Measurements from ENCODE around the gene CELF5.

The CELF5 gene

DNA sequence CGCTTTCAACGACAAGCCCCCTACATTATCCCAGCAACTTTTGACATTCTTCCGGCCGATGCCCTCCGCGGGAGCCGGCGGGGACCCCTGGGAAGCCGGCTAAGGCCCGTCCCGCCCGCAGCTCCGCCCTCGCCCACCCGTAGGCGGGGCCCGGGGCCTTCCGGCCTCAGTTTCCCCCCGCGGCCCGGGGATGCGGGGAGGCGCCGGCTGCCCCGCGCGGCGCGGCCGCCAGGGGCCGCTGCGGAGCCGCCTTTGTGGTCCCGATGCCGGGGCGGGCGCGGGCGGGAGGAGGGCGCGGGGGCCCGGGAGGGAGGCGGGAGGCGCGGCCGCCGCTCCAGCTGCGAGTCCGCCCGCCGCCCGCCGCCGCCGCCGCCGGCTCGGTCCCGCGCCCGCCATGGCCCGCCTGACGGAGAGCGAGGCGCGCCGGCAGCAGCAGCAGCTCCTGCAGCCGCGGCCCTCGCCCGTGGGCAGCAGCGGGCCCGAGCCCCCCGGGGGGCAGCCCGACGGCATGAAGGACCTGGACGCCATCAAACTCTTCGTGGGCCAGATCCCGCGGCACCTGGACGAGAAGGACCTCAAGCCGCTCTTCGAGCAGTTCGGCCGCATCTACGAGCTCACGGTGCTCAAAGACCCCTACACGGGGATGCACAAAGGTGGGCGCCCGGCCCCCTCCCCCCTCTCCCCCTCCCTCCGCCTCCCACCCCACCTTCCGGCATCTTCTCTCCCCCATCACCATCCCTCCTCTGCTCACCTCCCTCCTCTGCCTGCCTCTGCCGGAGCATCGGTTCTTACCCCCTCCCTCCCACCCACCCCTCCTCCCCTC is at the start of gene CELF5:
Gene CELF5 (plus strand): TSS at position 316 of the 823 bp plus-strand sequence. CDS start 79 bp downstream, at position 395.
- no peak for DNase-seq

- no peak for DNase-seq
Observed at GRCh38 chr19:3175781-3176714, 48.4 kb upstream of the CELF5 start.

GRCh38 chr19:3176715-3177501 is 47.6 kb upstream of the CELF5 start:
- no peak for DNase-seq

DNA sequence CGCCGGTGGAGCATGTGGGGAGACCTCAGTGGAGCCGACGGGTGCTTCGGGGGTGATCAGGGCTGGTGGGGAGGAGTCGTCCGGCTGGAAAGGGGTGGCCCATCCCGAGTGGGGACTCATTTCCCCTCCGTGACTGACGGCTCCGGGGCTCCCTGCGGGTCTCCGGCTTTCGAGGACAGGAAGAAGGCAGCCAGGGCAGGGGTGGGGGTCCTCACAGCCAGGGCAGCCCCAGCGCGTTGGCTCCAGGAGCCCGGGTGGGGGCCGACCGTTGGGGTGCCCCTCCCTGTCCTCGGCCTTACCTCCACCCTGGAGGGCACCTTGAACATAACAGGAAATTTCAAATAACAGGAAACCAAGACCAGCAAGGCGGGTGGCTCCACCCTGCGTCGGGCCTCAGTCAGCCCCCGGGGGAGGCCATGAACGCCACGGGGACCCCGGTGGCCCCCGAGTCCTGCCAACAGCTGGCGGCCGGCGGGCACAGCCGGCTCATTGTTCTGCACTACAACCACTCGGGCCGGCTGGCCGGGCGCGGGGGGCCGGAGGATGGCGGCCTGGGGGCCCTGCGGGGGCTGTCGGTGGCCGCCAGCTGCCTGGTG is 46.0 kb upstream of the CELF5 start, which contains the start of gene S1PR4:
Gene S1PR4 (plus strand): TSS at position 393 of the 596 bp plus-strand sequence. CDS start 24 bp downstream, at position 417.
- no peak for DNase-seq

DNA sequence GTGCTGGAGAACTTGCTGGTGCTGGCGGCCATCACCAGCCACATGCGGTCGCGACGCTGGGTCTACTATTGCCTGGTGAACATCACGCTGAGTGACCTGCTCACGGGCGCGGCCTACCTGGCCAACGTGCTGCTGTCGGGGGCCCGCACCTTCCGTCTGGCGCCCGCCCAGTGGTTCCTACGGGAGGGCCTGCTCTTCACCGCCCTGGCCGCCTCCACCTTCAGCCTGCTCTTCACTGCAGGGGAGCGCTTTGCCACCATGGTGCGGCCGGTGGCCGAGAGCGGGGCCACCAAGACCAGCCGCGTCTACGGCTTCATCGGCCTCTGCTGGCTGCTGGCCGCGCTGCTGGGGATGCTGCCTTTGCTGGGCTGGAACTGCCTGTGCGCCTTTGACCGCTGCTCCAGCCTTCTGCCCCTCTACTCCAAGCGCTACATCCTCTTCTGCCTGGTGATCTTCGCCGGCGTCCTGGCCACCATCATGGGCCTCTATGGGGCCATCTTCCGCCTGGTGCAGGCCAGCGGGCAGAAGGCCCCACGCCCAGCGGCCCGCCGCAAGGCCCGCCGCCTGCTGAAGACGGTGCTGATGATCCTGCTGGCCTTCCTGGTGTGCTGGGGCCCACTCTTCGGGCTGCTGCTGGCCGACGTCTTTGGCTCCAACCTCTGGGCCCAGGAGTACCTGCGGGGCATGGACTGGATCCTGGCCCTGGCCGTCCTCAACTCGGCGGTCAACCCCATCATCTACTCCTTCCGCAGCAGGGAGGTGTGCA is 45.3 kb upstream of the CELF5 start:
- DNase-seq, result no peak

- no peak for DNase-seq
Observed at GRCh38 chr19:3179739-3180293, 44.6 kb upstream of the CELF5 start.

DNA sequence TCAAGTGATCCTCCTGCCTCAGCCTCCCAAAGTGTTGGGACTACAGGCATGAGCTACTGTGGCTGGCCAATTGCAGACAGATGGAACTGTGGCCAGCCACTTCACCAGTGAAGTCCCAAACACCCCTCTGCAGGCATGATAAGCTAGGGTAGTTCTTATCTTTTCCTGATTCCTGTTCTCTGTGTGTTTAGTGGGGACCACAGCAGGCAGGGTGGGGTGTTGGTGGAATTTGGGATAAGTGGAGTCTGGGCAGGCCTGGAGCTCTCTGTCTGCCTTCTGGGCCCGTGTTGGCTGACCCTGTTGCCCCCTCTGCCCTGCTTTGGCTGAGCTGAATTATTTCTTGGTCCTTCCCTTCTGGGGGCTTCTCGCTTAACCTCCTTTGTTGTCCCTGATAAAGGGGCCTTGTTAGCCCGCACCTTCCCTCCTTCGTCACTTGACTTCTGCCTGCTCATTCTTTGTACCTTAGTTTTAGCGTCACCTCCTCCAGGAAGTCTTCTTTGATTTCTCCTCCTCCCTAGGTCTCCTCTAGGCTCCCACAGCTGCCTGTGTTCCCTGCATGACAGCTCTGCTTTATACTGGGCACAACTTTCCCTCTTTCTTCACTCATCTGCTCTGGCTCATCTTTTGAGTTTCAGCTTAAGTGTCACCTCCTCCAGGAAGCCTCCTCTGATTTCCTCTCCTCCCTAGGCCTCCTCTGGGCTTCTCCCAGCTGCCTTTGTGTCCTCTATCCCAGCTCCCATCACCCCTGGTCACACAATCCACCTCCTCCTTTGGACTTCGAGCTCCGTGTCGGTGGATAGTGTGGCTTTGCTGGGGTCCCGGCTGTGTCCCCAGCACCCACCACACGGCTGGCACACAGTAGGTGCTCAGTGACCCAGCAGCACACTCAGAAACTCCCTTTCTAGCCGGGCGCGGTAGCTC is 40.5 kb upstream of the CELF5 start:
- no peak for DNase-seq

GRCh38 chr19:3184847-3185460 is 39.5 kb upstream of the CELF5 start:
- DNase-seq, result peak; percentile 81

- peak; percentile 92 for DNase-seq
Observed at GRCh38 chr19:3185461-3186159, 38.9 kb upstream of the CELF5 start, which contains the start of gene NCLN. NCLN (plus strand) TSS chr19:3185930; CDS start chr19:3186031, 101 bp downstream.

DNA sequence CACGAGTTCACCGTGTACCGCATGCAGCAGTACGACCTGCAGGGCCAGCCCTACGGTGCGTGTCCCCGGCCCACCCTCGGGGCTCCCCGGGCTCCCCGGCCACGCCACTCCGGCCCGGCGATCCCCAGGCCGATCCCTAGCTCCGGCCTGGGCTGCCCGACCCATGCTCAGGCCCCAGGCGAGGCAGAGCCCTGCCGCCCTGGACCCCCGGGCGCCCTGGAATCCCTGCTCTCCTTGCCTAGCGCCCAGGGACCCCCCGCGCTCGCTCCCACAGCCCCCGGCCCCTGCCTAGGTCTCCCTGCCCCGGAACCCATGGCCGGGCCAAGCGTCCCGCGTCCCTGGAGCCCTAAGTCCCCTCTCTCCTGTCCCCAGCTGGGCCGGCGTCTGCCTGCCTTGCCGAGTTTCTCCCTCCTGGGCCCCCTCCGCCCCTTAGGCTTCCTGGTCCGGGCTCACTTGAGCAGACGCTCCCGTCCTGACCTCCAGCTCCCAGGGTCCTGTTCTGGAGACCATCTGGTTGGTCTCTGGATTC is 38.2 kb upstream of the CELF5 start:
- no peak for DNase-seq

DNA sequence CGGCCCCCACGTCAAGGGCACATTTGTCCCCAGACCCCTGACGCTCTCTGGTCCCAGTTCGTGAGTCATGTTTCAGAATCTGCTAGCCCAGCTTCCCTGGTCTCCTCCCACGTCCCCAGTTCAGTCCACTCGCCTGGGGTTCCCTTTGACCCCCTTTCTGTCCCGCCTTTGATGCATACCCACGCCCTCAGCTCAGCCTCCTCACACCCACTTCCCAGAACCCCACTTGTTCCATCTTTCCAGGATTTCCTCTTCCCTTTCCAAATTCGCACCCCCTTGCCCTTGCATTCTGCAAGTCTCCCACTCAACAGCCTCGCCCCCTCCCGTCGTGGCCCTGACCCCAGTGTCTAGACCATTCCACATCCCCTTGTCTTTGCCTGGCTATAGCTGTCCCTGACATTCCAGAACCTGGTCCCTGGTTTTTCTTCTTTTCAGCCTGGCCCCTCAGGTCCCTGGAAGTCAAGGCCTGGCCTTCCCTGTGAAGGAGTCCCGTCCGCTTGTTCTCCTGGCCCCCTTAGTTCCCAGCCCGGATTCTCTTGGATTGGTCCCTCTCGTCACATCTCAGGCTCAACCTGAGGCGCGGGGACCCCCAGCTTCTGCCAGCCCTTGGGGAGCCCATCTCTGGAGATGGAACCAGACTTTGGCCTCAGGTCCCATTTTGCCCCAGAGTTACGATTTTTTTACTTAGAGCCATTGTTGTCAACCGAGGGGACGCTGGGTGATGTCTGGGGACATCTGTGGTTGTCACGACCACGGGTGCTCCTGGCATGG is 37.4 kb upstream of the CELF5 start:
- no peak for DNase-seq

GRCh38 chr19:3187662-3188511 is 36.6 kb upstream of the CELF5 start:
- DNase-seq, result no peak

DNA sequence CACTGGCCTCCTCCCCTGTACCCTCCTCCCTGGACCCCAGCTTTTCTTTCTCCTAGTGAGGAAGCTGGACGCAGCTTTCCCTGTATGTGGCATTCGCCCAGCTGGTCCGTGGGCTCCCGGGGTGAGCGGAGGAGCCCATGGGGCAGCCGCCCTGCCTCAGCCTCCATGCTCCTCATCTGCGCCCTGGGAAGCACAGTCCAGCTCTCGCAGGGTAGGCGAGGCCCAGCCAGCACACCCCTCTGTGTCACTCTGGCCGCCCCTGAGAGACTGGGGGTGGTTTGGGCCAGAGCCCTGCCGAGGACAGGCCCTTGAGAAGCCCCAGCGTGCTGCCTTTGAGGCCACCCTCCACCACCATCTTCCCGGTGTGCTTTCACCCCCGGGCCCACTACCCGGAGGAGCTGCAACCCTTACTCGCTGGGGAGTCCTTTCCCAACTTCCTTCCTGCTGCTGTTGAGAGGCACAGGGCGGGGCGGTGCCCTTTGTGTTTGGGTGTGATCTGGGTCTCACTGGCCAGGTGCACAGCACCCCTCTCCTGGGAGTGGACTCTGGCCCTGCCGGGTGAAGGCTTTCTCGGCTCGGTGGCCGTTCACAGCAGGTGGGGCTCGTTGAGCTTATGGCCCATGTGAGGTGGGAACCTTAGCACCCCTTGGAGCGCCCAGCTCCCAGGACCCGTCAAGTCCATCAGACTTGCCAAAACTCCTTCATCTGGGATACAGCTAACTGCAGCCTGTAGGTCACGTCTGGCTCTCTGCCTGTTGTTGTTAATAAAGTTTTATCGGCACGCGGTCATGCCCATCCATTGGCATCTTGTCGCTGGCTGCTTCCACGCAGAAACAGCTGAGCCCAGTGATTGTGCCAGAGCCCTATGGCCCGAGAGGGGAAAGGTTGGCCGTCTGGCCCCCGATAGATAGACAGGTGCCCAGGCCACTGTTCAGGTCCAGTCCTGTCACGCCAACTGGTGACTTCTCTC is 35.5 kb upstream of the CELF5 start:
- no peak for DNase-seq

DNA sequence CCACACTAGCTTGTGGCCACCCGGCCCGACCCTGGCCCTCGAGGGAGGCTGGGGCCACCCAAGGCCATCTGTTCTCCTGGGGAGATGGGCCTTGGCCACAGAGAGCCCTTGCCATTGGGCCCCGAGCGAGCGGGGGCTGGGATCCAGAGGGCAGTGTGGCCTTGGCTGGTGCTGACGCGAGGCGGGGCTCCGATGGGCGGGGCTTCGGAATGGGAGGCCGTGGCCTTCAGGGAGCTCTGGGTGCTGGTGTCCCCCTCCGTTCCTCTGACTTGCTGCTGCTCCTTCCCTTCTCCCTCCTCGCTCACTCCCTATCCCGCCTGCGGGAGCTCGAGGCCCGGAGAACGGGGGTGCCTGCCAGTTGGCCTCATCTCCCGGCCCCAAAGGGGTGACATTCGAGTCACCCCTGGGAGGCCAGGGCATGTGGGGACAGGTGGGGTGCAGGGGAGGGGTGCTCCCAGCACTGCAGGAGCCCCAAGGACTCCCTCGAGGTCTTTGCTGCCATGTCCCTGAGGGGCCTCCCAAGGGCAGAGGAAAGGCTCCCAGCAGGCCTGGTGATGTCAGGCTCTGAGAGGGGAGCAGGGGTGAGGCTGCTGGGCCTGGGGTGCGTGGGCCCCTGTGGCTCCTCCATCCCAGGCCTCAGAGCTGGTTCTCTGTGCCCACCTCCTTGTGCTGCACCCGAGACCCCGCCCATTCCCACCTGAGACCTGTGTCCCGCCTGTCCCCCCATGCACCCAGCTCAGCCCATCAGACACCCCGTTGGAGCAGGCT is 34.6 kb upstream of the CELF5 start:
- no peak for DNase-seq

DNA sequence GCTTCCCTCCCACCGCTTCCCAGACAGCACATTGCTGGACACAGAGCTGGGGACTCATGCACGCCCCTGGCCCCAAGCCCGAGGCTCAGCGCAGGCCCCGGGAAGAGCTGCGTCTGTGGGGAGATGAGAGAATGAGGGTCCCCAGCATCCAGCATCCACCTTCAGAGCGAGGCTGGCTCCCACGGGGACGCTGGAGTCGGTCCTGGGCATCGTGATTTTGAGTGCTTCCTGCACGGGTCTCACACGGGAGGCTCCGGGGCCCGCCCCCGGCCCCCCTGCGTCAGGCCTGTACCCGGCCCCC is 34.0 kb upstream of the CELF5 start:
- DNase-seq, result no peak
